KMS-11 (cell line): ENCODE data around the gene DUSP1.

ENCODE experiments used
- H2AFZ ChIP-seq: fragments of 200-600 bp; sonication (generic); 2 replicates; pipeline ENCODE4 v1.6.1; 2016; ENCODE audit warnings: antibody characterized with exemption, mixed run types, low read depth
- H3K27ac ChIP-seq: fragments of 200-600 bp; sonication (generic); 2 replicates; pipeline ENCODE4 v1.6.1; 2016; ENCODE audit warnings: mild to moderate bottlenecking, mixed run types
- H3K27me3 ChIP-seq: fragments of 200-600 bp; sonication (generic); 2 replicates; pipeline ENCODE4 v1.6.1; 2017; ENCODE audit warnings: mild to moderate bottlenecking, low read depth, mixed run types, moderate library complexity; ENCODE audit not compliant: insufficient read depth
- H3K36me3 ChIP-seq: fragments of 200-600 bp; sonication (generic); 2 replicates; pipeline ENCODE4 v1.6.1; 2017; ENCODE audit warnings: mild to moderate bottlenecking, mixed run types; ENCODE audit not compliant: insufficient read depth
- H3K4me1 ChIP-seq: fragments of 200-600 bp; sonication (generic); 2 replicates; pipeline ENCODE4 v1.6.1; 2016; ENCODE audit warnings: mild to moderate bottlenecking, low read depth, mixed run types; ENCODE audit not compliant: poor library complexity, severe bottlenecking
- H3K4me2 ChIP-seq: fragments of 200-600 bp; sonication (generic); 2 replicates; pipeline ENCODE4 v1.7.0; 2016; ENCODE audit warnings: mild to moderate bottlenecking, mixed run types
- H3K4me3 ChIP-seq: fragments of 200-600 bp; sonication (generic); IDR thresholded peaks from 2 replicates; pipeline ENCODE4 v1.6.1; 2017; ENCODE audit warnings: low read depth, low read length, mixed read lengths; ENCODE audit not compliant: insufficient read depth
- H3K79me2 ChIP-seq: fragments of 200-600 bp; sonication (generic); 2 replicates; pipeline ENCODE4 v1.6.1; 2016; ENCODE audit warnings: low read depth, mixed run types; ENCODE audit not compliant: insufficient read depth
- H3K9ac ChIP-seq: fragments of 200-600 bp; sonication (generic); 2 replicates; pipeline ENCODE4 v1.6.1; 2016; ENCODE audit warnings: mild to moderate bottlenecking, mixed run types
- H4K20me1 ChIP-seq: fragments of 200-600 bp; sonication (generic); 2 replicates; pipeline ENCODE4 v1.6.1; 2016; ENCODE audit warnings: mild to moderate bottlenecking, mixed run types; ENCODE audit not compliant: insufficient read depth
- CTCF ChIP-seq: fragments of 200-600 bp; sonication (generic); conservative IDR thresholded peaks from 2 replicates; pipeline ENCODE4 v1.6.1; 2017; ENCODE audit warnings: low read depth, mild to moderate bottlenecking, antibody characterized with exemption, low read length, moderate library complexity, mixed read lengths

Gene DUSP1

GRCh38 chr5:172807766-172808311, 36.8 kb upstream of the DUSP1 start:
- Histone ChIP-seq H3K4me2 (no peak overlapping the region), H4K20me1 (no peaks in the 10 kb centered on the region), H3K4me1 (no peaks in the 10 kb centered on the region), H2AFZ (no peak overlapping the region), H3K27me3 (no peaks in the 10 kb centered on the region), H3K36me3 (no peaks in the 10 kb centered on the region), H3K27ac (no peak overlapping the region), H3K4me3 (no peak overlapping the region), H3K9ac (no peak overlapping the region), H3K79me2 (no peaks in the 10 kb centered on the region)
- TF ChIP-seq CTCF = no peak

GRCh38 chr5:172806897-172807672, 36.1 kb upstream of the DUSP1 start:
- Histone ChIP-seq H3K4me1 (no peaks in the 10 kb centered on the region), H3K4me3 (no peak overlapping the region), H3K79me2 (no peaks in the 10 kb centered on the region), H4K20me1 (no peaks in the 10 kb centered on the region), H3K36me3 (no peaks in the 10 kb centered on the region), H3K9ac (no peak overlapping the region), H3K27me3 (no peaks in the 10 kb centered on the region), H3K4me2 (no peak overlapping the region), H3K27ac (no peak overlapping the region), H2AFZ (no peak overlapping the region)
- TF ChIP-seq CTCF = no peak

- Histone ChIP-seq H3K27me3 (no peaks in the 10 kb centered on the region), H3K4me2 (no peak overlapping the region), H3K9ac (no peak overlapping the region), H3K36me3 (no peaks in the 10 kb centered on the region), H4K20me1 (no peaks in the 10 kb centered on the region), H2AFZ (no peak overlapping the region), H3K79me2 (no peaks in the 10 kb centered on the region), H3K4me1 (no peaks in the 10 kb centered on the region), H3K4me3 (no peak overlapping the region), H3K27ac (no peak overlapping the region)
- no peak for TF ChIP-seq CTCF
Observed at GRCh38 chr5:172805736-172806255, 34.8 kb upstream of the DUSP1 start.

- no peak for TF ChIP-seq CTCF
- Histone ChIP-seq H3K27ac (no peak overlapping the region), H3K4me2 (no peak overlapping the region), H3K27me3 (no peaks in the 10 kb centered on the region), H3K9ac (no peak overlapping the region), H3K36me3 (no peaks in the 10 kb centered on the region), H2AFZ (no peak overlapping the region), H3K79me2 (no peaks in the 10 kb centered on the region), H3K4me1 (no peaks in the 10 kb centered on the region), H4K20me1 (no peaks in the 10 kb centered on the region), H3K4me3 (no peak overlapping the region)
Observed at GRCh38 chr5:172805018-172805683, 34.2 kb upstream of the DUSP1 start.
